Upper lobe of right lung (tissue), 1 donor: ENCODE results near the gene GMCL1. TPM values are rescaled to one million over a fixed set of nuclear protein-coding genes. Genes with fewer than 3 reads are reported as not detected.

Experiments
- ATAC-seq: fragments of 200-7000 bp; cut with Tn5 transposase; one replicate; pipeline ENCODE4 v1.9.1; 2020; ENCODE audit warnings: mild to moderate bottlenecking, moderate library complexity
- DNase-seq: peaks from one replicate; pipeline ENCODE4 v3.0.0-alpha.2; 2020
- H3K27ac ChIP-seq: fragments of 200-600 bp; one replicate; pipeline ENCODE4 v1.8.0; 2022
- H3K27me3 ChIP-seq: fragments of 200-600 bp; one replicate; pipeline ENCODE4 v1.8.0; 2022; ENCODE audit warnings: mild to moderate bottlenecking
- H3K36me3 ChIP-seq: fragments of 200-600 bp; one replicate; pipeline ENCODE4 v1.8.0; 2022
- H3K4me1 ChIP-seq: fragments of 200-600 bp; one replicate; pipeline ENCODE4 v1.8.0; 2022
- H3K4me3 ChIP-seq: fragments of 200-600 bp; one replicate; pipeline ENCODE4 v1.8.0; 2022; ENCODE audit warnings: mild to moderate bottlenecking
- H3K9me3 ChIP-seq: fragments of 200-600 bp; one replicate; pipeline ENCODE4 v1.8.0; 2022
- CTCF ChIP-seq: fragments of 200-600 bp; IDR thresholded peaks from one replicate; pipeline ENCODE4 v1.8.0; 2022; ENCODE audit warnings: antibody characterized with exemption
- intact Hi-C: fragments of 100-400 bp; cut with DNase I; formaldehyde crosslinking; loops from one replicate; pipeline ENCODE4 v1.11.0; 2022
- total RNA-seq: library from RNA; stranded (reverse); fragmentation: NEBNext Ultra II Directional; extraction: Animal tissue kit (Norgen Biotek cat#: 25700); gene quantifications from one replicate; pipeline ENCODE4 v1.2.1, GENCODE V29; 2021
- donor health status: DM: no; HTN: yes; CAD: no; lungs with severe emphysema.

Gene GMCL1
- total RNA-seq, 1 donor from 2014 or later, result 11.9 TPM

GRCh38 chr2:69796174-69796573 lies 33.3 kb upstream of the GMCL1 start:
- H3K27me3 ChIP-seq, result no peaks in the 10 kb centered on the region
- no peak overlapping the region for H3K27ac ChIP-seq
- no peak for TF ChIP-seq CTCF
- ATAC-seq, result no peak
- peaks cover 11% of the 10 kb centered on the region for H3K4me1 ChIP-seq
- H3K36me3 ChIP-seq, result no peaks in the 10 kb centered on the region
- no peak overlapping the region for H3K4me3 ChIP-seq
- H3K9me3 ChIP-seq, result no peaks in the 10 kb centered on the region
- intact Hi-C loops, result no loop called here
- DNase-seq, result no peak

- intact Hi-C loops, result no loop called here
- H3K27me3 ChIP-seq, result no peaks in the 10 kb centered on the region
- H3K4me1 ChIP-seq, result peaks cover 11% of the 10 kb centered on the region
- no peak overlapping the region for H3K4me3 ChIP-seq
- DNase-seq (no peak), ATAC-seq (no peak)
- no peaks in the 10 kb centered on the region for H3K9me3 ChIP-seq
- H3K36me3 ChIP-seq, result no peaks in the 10 kb centered on the region
- H3K27ac ChIP-seq, result no peak overlapping the region
- TF ChIP-seq CTCF, result no peak
Measured at GRCh38 chr2:69797235-69797634, 32.2 kb upstream of the GMCL1 start.

GRCh38 chr2:69797836-69798289 lies 31.6 kb upstream of the GMCL1 start:
- peak overlapping the region; percentile 32 for H3K4me3 ChIP-seq
- TF ChIP-seq CTCF, result no peak
- no peaks in the 10 kb centered on the region for H3K27me3 ChIP-seq
- intact Hi-C loops, result no loop called here
- DNase-seq, result no peak
- no peaks in the 10 kb centered on the region for H3K9me3 ChIP-seq
- peaks cover 11% of the 10 kb centered on the region for H3K4me1 ChIP-seq
- ATAC-seq, result no peak
- peak overlapping the region; percentile 20 for H3K27ac ChIP-seq
- H3K36me3 ChIP-seq, result no peaks in the 10 kb centered on the region

- no peak for DNase-seq
- ATAC-seq, result peak; percentile 72
Measured at GRCh38 chr2:69798290-69798908, 31.1 kb upstream of the GMCL1 start.

GRCh38 chr2:69798909-69799526 lies 30.4 kb upstream of the GMCL1 start:
- no peak for TF ChIP-seq CTCF
- peak overlapping the region; percentile 20 for H3K27ac ChIP-seq
- intact Hi-C loops, result no loop called here
- peaks cover 11% of the 10 kb centered on the region for H3K4me1 ChIP-seq
- H3K9me3 ChIP-seq, result no peaks in the 10 kb centered on the region
- H3K27me3 ChIP-seq, result no peaks in the 10 kb centered on the region
- DNase-seq (no peak), ATAC-seq (no peak)
- H3K4me3 ChIP-seq, result peak overlapping the region; percentile 32
- peaks cover 6% of the 10 kb centered on the region for H3K36me3 ChIP-seq

More at GRCh38 chr2:69798290-69798908, 31.1 kb upstream of the GMCL1 start:
- H3K4me1 ChIP-seq, result peaks cover 11% of the 10 kb centered on the region
- H3K4me3 ChIP-seq, result peak overlapping the region; percentile 32
- no peak for TF ChIP-seq CTCF
- H3K27me3 ChIP-seq, result no peaks in the 10 kb centered on the region
- H3K36me3 ChIP-seq, result peaks cover 2% of the 10 kb centered on the region
- H3K27ac ChIP-seq, result peak overlapping the region; percentile 20
- H3K9me3 ChIP-seq, result no peaks in the 10 kb centered on the region
- intact Hi-C loops, result no loop called here
